T-helper 22 cell (primary cell): ENCODE data around the gene DCANP1.

Source experiments
- DNase-seq: peaks from one replicate; pipeline ENCODE4 v3.0.0-alpha.2; 2020; ENCODE audit warnings: low read depth

Gene DCANP1

DNA sequence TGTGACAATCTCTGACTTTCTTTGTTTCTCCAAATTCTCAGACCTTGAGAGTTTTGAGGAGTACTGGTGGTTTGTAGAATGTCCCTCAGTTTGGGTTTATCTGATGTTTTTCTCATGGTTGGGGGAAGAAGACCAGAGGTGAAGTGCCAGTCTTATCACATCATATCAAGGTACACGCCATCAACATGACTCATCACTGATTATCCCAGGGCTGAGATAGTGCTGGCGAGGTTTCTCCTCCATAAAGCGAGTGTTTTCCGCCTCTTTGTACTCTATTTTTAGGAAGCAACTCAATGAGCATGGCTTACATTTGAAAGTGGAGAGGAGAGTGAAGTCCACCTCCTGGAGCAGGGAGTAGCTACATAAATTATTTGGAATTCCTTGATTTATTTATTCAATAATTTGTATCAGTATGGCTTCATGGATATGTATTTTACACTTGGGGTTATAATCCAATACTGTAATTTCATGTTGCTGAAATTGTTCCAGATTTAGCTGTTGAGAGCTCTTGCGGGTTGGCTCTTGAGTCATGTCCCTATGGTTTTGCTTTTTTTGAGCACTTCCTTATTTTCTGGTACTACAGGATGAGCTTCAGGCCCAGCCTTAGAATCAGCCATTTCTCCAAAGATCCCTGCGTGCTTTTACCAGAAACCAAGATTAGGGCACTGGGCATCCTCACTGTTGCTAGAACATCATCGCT is 23.9 kb downstream of the DCANP1 start:
- DNase-seq: no peak

DNA sequence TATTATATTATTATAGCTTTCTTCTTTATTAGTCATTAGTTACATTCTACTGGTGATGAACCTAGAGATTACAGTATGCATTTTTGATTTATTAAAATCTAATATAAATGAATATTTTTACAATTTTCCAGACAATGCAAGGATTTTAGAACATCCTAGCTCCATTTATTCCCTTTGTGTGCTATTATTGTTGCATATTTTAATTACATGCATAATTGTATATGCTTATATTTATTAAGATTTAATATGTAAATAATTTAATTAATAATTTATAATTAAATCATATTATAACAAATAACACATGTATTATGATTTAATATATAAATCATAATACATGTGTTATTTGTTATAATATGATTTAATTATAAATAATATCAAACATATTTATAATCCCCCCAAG is 24.7 kb downstream of the DCANP1 start:
- no peak for DNase-seq

DNA sequence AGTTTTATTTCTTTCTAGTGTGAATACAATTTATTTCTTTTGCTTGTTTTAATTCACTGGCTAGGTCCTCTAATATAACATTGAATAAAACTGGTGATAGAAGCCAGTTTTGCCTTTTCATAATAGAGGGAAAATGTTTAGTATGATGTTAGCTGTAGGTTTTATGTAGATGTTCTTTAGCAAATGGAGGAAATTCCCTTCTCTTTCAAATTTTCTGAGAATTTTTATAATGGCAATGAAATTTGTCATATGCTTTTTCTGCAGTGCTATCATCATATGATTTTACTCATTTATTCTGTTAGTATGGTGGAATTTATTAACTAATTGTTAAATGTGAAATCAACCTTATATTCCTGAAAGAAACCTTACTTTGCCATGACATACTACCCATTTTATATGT is 30.1 kb downstream of the DCANP1 start:
- no peak for DNase-seq

DNA sequence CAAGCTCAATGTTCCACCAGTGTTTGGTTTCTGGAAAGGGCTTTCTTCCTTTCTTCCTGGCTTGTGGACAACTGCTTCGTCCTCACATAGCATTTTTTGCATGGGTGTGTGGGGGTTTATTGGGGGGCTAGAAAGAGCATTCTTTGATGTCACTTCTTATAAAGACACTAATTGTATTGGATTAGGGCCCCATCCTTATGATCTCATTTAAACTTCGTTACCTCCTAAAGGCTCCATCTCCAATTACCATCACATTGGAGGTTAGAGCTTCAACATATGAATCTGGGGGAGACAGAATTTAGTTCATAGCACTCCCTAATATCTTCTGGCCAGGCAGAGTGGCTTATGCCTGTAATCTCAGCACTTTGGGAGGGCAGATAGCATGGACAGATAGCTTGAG is 42.1 kb downstream of the DCANP1 start:
- no peak for DNase-seq

DNA sequence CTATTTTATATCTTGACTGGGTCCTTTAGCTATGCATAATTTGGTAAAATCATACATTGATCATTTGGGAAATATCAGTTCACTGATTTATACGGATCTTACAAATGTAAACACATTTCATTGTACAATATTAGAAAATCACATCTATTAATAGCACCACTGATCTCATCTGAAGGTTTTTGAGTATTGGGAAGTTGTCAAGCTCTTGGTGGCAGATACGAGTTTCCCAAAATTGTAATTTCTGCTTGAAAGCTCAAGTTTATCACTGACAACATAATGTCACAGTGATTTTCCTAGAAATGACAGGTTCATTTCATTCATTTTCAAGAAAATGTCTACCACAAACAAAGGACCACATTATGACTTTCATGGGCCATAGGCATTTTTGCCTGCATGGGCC is 45.1 kb downstream of the DCANP1 start:
- DNase-seq: no peak

DNA sequence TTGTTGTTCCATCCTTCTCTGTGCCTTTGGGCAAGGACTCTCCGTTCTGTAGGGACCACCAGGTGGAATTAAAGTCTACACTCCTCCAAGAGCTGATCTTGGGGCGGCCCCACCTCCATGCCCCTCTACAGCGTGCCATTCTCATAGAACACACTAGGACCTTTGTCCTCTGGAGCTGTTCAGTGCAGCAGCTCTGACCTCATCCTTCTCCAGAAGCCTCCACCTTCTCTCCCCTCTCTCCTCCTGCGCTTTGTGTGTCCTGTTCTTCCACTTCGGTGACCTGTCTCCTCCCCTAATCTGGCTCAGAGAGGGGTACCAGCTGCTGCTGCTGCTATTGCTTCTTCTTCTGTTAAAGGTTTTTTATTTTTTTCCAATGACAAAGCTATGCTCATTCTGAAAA is 46.3 kb downstream of the DCANP1 start:
- DNase-seq: no peak

DNA sequence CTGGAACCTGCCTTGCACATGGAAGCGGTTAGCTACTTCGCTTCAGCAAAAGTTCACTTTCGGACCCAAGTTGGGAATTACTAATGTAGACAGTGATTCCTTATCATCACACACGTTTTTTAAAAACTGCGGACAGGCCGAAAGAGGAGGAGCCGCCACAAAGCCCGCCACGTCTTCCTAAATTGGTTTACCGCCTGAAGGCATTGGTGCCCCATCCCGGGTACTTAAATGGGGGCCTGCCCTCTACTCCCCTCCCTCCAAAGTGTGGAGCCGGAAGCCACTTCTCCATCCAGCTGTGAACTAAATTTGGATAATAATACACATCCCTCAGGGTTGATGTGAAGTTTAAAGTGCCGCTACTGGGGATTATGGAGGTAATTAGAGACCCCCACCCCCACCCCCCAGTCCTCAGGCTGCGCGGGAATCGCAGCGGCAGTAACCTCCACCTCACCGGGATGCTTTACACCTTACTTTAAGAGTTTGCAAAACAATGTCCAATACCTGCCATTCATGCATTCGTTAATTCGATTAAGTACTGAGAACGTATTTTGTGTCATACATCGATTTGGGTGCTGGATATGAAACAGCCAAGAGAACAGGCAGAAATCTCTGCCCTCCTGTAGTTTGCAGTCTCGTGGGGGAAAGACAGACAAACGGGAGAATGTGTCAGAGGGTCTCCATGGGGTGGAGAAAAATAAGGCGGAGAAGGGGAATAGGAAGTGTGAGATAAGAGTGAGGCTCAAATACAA is 47.2 kb downstream of the DCANP1 start:
- DNase-seq: no peak

DNA sequence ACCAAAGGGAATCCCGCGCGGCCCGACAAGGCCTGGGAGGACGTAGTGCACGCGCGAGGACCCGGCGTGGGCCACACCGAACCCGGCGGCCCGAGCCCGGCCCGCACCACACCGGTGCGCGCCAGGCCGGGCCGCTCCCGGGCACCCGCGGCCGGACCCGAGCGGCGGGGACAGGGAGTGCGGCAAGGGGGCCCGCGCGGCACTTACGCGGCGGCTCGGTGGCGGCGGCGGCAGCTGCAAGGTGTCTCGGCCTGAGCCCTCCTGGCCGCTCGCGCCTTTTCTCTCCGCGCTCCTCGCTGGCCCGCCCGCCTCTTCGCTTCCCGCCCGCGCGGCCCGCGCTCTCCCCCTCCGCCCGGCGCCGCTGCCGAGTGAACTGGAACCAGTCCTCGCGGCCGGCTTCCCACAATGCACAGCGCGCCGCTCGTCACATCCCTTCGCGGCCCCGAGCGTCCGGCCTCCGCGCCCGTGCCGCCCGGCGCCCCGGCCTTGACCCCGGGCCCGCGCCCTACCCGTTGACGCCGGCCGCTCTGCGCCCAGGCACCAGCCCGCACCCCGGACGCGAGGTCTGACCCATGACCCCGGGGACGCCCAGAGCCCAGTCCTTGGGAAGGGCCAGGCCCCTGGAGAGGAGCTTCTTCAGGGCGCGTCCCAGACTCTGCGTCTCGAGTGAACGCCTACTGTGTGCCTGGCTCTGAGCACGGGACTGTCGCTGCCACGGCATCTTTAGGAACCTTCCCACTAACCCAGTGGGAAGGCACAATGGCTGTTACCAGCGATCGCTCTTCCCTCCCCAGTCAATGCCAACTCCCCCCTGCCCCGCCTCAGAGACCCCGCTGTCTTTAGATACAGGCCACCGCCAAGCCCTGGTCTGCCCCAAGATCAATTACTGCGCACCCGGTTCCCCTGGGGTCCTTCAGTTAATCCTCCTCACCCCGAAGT is 48.0 kb downstream of the DCANP1 start, which contains the start of gene MACROH2A1:
Gene MACROH2A1 (minus strand): TSS at position 377 of the 939 bp plus-strand sequence. CDS start 10,138 bp downstream, outside the sequence.
- peak; percentile 66 for DNase-seq

DNA sequence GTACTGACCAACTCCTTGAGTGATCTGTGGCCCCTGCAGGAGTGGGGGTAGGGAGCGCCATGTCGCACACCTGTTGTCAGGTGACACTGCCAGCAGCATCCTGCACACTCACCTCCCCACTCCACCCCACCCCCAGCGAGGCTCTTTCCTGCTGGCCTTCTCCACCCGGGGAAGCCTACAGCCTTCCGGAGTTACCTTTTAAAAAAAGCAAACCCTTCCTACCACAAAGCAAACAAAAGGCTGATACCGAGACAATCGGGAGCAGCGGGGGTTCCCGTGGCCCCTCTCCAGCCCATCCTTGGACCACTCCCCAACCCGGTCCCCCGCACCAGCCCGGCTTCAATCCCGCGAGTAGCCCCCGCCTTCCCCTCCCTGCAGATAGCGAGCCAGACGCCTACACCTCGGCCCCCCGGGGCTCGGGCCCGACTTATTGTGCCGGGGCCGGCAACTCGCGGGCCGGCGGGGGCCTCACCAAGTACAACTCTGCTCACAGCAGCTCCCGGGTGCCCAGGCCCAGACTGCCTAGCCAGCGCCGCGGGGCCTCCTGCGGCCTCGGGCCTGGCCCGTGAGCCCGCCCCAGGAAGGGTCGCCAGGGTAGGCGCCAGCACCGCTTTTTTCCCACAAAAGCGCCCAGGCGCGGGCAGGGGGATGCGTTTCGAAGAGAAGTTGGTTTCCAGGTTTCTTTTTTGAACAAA is 48.8 kb downstream of the DCANP1 start:
- no peak for DNase-seq

DNA sequence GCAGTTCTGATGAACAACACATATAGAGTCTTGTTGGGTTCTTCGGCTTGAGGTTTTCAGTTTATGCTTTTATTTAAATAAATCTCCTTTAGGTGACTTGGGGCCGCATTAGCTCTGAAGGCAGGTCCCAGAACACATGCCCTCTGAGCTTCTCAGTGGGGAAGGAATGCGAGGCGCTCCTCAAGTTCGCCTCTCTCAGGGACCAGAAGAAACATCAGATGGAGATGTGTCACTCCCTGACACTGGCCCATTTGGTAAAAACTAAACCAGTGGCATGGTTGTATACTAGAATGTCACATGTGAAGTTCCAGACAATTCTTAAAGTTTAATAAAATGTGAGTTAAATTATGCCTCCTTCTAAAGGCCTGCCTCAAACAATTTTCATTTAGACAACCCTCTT is 50.1 kb downstream of the DCANP1 start:
- DNase-seq: no peak

DNA sequence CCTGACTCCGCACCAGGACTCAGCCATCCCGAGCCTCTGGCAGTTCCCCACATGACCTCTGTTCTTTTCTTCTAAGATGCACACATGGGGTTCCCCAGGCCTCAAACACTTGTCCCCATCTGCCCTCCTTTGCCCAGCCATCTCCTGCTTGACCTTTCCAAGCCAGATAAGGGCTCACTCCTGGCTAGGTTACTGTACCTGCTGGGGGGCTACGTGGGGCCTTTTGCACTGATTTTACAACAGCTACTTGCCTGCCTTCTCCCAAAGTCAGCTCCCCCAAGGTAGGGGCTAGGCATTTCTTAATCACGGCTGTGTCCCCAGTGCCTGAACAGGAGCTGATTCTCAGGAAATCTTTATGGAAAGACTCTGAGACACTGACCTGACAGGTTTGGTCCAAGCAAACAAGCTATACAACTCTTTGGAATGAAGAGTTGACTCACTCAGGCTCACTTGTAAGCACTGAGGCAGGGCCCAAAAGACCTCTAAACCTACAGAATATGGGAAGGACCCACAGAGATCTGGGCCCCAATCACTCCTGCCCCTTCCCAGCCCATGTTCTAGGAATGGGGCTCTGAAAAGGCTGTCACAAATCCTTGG is 50.6 kb downstream of the DCANP1 start:
- DNase-seq: no peak

DNA sequence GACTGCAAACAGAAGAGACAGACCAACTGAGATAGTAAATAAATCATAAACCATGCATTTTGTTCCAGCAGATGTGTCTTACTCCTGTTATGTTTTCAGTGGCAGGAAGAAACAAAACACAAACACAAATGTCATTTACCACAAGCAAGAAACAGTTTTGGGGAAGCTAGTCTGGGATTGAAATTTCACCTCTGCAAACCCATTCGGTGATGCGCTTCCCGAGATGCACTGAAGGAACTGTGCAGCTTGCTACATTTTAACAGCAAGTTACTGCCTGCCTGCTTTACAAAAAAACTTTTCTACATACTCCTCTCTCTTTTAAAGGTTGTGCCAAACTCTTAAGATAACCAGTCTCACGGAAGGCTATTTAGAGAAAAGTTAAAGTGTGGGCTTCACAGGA is 51.3 kb downstream of the DCANP1 start:
- DNase-seq: no peak

DNA sequence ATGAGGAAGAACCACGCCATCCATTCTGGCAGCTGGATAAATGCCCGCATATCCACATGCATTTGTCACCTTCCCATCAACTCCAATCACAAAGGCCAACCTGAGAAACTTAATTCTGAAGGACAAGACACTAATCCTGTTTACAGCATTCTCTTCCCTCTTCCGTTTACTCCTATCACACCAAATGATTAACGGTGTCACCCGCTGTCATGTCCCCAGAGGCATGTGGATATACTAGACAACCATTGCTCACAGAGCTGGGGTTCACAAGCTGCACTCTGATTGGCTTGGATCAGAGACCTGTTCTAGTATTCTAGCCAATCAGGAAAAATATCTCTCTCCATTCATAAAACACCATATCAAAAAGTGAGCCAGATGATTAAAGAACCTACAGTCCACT is 51.7 kb downstream of the DCANP1 start:
- DNase-seq: no peak
